ENCODE measurements around the gene FAR1. TPM values are rescaled to one million over a fixed set of nuclear protein-coding genes. Genes with fewer than 3 reads are reported as not detected.
"Not testable (repeated sequence)": the region's sequence is repeated elsewhere in the genome, so short reads cannot be mapped to it uniquely, and the experiment has no call there.

The FAR1 gene, protein sequence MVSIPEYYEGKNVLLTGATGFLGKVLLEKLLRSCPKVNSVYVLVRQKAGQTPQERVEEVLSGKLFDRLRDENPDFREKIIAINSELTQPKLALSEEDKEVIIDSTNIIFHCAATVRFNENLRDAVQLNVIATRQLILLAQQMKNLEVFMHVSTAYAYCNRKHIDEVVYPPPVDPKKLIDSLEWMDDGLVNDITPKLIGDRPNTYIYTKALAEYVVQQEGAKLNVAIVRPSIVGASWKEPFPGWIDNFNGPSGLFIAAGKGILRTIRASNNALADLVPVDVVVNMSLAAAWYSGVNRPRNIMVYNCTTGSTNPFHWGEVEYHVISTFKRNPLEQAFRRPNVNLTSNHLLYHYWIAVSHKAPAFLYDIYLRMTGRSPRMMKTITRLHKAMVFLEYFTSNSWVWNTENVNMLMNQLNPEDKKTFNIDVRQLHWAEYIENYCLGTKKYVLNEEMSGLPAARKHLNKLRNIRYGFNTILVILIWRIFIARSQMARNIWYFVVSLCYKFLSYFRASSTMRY
- 73.7 and 88.5 TPM in 2 replicates for total RNA-seq (2014; rRNA removed; shearing (Covaris generic))

DNA sequence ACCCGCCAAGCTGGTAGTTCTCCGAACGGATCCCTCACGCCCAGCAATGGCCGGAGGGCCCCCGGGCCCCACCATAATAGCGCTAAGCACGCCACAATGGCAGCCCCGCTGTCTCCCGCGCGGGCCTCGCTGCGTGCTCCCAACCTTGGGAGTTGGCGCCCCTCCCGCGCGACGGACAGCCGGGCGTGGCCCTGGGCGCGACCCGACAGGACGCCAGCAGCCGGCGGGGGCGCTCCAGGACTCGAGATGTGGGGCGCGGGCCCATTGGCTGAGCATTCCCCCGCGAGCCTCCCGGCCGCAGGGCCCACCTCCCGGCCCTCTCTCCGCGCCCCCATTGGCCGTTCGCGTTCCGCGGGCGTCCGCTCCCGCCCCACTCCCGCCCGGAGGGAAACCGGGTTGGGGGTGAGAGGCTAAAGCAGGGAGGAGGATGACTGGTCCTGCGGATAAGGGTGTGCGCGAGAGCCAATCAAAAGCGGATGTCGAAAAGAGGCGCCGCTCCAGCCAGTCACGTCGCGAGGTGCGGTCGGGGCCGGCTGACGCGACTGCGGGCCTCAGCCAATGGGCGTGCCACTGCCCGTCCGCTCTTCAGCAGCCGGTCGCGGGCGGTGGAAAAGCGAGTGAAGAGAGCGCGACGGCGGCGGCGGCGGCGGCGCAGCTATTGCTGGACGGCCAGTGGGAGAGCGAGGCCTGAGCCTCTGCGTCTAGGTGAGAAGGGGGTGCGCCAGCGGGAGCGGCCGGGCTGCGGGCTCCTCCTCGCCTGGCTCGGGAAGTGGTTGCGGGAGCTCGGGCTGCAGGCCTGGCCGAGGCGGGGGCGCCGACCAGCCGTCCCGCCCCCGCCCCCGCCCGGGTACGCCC, at the start of gene FAR1:
Gene FAR1 (plus strand): TSS at position 567 of the 855 bp plus-strand sequence. CDS start 26,098 bp downstream, outside the sequence.
- H3K36me3 ChIP-seq = peaks cover 3% of the 10 kb centered on the region
- H3K9me3 ChIP-seq (replicated peaks) = no peaks in the 10 kb centered on the region
- H3K4me3 ChIP-seq = peak within 1 kb of the TSS; percentile 90
- peaks cover 5% of the 10 kb centered on the region; the same call in 1 of the 2 replicates for H3K4me1 ChIP-seq
- DNase-seq = peak; percentile 99
- no peaks in the 10 kb centered on the region for H3K27me3 ChIP-seq
- H3K27ac ChIP-seq = peak within 1 kb of the TSS; percentile 78

DNA sequence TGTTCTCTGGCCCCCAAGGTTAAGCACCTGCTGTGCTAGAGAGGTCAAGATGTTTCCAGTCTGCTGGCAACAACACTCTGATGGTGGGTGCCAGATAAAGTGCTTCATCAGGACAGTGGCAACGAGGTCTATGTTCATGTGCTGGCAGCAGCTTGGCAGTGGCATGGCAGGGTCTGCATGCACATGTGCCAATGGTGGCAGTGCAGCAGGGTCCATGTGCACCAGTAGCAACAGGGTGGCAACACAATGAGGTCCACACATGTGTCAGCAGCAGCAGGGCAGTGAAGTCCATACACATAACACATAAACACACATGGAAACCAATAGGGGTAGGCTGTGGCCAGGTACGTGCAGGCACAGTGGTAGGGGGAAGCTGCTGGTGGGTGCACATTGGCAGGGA, 48.4 kb upstream of the FAR1 start:
- DNase-seq = no peak
- H3K4me1 ChIP-seq = no peaks in the 10 kb centered on the region
- no peak overlapping the region for H3K4me3 ChIP-seq
- H3K27me3 ChIP-seq = no peaks in the 10 kb centered on the region
- no peaks in the 10 kb centered on the region for H3K36me3 ChIP-seq
- H3K27ac ChIP-seq = no peak overlapping the region
- H3K9me3 ChIP-seq (replicated peaks) = peaks cover 9% of the 10 kb centered on the region; the same call in 1 of the 2 replicates

DNA sequence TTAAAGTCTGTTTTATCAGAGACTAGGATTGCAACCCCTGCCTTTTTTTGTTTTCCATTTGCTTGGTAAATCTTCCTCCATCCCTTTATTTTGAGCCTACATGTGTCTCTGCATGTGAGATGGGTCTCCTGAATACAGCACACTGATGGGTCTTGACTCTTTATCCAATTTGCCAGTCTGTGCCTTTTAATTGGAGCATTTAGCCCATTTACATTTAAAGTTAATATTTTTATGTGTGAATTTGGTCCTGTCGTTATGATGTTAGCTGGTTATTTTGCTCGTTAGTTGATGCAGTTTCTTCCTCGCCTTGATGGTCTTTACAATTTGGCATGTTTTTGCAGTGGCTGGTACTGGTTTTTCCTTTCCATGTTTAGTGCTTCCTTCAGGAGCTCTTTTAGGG, 41.6 kb upstream of the FAR1 start:
- H3K27ac ChIP-seq; H3K36me3 ChIP-seq; H3K4me1 ChIP-seq; H3K27me3 ChIP-seq; H3K4me3 ChIP-seq; DNase-seq; H3K9me3 ChIP-seq (replicated peaks): not testable (repeated sequence)

DNA sequence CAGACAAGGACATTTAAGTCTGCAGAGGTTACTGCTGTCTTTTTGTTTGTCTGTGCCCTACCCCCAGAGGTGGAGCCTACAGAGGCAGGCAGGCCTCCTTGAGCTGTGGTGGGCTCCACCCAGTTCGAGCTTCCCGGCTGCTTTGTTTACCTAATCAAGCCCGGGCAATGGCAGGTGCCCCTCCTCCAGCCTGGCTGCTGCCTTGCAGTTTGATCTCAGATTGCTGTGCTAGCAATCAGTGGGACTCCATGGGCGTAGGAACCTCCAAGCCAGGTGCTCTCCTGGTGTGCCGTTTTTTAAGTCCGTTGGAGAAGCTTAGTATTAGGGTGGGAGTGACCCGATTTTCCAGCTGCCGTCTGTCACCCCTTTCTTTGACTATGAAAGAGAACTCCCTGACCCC, 39.8 kb upstream of the FAR1 start:
- H3K9me3 ChIP-seq (replicated peaks); DNase-seq; H3K4me1 ChIP-seq; H3K27me3 ChIP-seq; H3K27ac ChIP-seq; H3K36me3 ChIP-seq; H3K4me3 ChIP-seq: not testable (repeated sequence)

DNA sequence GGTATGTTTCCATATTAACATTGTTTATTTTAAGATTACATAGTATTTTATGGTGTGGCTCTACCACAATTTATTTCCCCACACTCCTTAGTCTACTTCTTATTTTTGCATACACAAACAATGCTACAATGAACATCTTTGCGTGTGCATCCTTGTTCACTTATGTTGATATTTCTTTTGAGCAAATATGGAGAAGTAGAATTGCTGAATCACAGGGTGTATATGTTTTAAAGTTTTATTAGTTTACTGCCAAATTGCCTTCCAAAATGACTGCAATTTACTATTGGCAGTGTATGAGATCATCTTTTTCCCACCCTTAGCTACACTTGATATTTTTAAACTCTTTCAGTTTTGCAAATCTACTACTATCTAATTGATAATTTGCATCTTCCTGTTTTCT, 38.7 kb upstream of the FAR1 start:
- Histone ChIP-seq H3K9me3 (replicated peaks) (0 out of 2 replicates have a peak, but pooled peaks cover 3% of the 10 kb centered on the region), H3K27ac (no peak overlapping the region), H3K4me3 (no peak overlapping the region), H3K36me3 (no peaks in the 10 kb centered on the region), H3K4me1 (no peaks in the 10 kb centered on the region), H3K27me3 (no peaks in the 10 kb centered on the region)
- no peak for DNase-seq

DNA sequence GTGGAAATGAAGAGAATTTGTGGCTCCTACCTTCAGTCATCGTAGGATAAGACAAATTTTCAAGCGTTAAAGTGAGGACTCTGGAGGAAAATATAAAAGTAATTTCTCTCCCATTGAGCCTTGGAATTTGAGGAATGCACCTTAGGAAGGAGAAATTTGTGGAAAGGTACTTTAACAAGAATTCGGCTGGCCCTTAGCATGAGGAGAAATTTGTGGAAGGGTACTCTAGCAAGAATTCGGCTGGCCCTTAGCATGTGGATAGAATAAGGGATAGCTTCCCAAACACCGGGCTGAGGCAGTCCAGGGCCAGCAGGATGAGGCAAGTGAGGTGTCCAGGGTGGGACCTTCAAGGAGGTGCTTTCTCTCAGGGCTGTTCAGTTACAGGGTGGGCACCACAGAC, 33.2 kb upstream of the FAR1 start:
- Histone ChIP-seq H3K4me3 (no peak overlapping the region), H3K4me1 (no peaks in the 10 kb centered on the region), H3K36me3 (no peaks in the 10 kb centered on the region), H3K27me3 (no peaks in the 10 kb centered on the region; the same call in none of the 2 replicates), H3K27ac (no peak overlapping the region), H3K9me3 (replicated peaks) (peaks cover 7% of the 10 kb centered on the region)
- no peak for DNase-seq

DNA sequence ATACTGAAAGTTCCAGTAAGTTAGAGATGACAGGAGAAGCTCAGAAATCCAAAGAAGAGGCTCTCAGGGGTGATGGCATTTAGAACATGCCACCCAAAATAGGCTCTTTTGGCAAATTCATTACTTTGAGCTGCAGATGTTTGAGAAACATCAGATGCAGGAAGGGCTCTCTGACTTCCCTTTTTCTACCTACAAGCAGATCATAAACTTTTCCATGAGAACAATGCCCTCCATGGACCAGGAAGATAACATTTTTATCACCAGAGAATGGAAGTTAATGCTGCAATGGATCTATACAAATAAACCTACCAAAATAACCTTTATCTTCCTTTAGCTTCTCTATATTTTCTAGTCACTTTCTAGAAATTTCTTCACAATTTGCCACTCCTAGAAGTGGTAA, 32.7 kb upstream of the FAR1 start:
- Histone ChIP-seq H3K36me3 (no peaks in the 10 kb centered on the region), H3K4me1 (no peaks in the 10 kb centered on the region), H3K4me3 (no peak overlapping the region), H3K27me3 (no peaks in the 10 kb centered on the region; the same call in none of the 2 replicates), H3K27ac (no peak overlapping the region), H3K9me3 (replicated peaks) (peaks cover 7% of the 10 kb centered on the region)
- DNase-seq = no peak

DNA sequence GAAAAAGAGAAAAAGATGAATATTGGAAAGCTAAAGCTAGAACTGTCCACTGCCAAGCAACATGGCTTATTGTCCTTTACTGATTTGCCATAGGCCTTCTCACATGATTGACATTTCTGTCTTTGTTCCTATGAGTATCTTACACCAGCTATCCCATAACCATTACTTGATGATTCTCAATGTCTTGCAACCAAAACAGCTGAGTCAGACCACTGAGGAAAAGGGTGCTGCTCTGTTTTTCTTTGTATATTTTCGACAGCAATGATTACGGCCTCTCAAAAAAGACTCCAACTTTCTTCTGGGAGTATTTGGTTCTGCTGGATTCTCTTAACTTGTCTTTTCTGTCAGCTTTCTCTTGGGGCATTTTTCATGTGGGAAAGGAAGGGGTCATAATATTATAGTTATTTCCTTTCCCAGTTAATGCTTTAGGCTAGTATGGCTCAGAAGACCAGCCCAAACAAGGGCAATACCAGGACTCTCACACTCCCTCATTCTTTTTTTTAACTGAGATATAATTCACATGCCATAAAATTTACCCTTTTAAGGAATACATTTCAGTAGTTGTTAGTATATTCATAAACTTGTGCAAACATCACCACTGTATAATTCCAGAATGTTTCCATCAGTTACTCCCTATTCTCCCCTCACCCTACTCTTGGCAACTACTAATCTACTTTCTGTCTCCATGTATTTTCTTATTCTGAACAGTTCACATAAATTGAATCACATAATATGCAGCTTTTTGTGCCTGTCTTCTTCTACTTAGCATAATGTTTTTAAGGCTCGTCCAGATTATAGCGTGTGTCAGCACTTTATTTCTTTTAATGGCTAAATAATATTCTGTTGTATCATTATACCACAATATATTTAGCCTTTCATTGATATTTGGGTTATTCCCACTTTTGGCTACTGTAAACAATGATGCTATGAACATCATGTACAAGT, 31.1 kb upstream of the FAR1 start:
- no peak overlapping the region for H3K4me3 ChIP-seq
- H3K27ac ChIP-seq = no peak overlapping the region
- no peaks in the 10 kb centered on the region for H3K4me1 ChIP-seq
- no peak for DNase-seq
- H3K36me3 ChIP-seq = no peaks in the 10 kb centered on the region
- no peaks in the 10 kb centered on the region; the same call in none of the 2 replicates for H3K27me3 ChIP-seq
- H3K9me3 ChIP-seq (replicated peaks) = peaks cover 7% of the 10 kb centered on the region

DNA sequence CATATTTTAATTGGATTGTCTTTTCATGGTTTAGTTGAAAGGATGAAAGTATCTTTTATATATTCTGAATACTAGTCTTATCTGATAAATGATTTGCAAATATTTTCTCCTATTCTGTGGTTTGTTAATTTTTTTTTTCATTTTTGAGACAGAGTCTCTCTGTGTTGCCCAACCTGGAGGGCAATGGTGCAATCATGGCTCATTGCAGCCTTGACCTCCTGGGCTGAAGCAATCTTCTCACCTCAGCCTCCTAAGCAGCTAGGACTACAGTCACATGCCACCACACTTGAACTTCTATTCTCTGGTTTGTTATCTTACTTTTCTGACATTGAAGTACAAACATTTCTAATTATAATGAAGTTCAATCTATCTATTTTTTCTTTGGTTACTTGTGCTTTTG, 30.0 kb upstream of the FAR1 start:
- H3K4me1 ChIP-seq = no peaks in the 10 kb centered on the region
- peaks cover 3% of the 10 kb centered on the region for H3K27me3 ChIP-seq
- H3K36me3 ChIP-seq = no peaks in the 10 kb centered on the region
- no peak for DNase-seq
- H3K27ac ChIP-seq = no peak overlapping the region
- peaks cover 7% of the 10 kb centered on the region for H3K9me3 ChIP-seq (replicated peaks)
- no peak overlapping the region for H3K4me3 ChIP-seq

DNA sequence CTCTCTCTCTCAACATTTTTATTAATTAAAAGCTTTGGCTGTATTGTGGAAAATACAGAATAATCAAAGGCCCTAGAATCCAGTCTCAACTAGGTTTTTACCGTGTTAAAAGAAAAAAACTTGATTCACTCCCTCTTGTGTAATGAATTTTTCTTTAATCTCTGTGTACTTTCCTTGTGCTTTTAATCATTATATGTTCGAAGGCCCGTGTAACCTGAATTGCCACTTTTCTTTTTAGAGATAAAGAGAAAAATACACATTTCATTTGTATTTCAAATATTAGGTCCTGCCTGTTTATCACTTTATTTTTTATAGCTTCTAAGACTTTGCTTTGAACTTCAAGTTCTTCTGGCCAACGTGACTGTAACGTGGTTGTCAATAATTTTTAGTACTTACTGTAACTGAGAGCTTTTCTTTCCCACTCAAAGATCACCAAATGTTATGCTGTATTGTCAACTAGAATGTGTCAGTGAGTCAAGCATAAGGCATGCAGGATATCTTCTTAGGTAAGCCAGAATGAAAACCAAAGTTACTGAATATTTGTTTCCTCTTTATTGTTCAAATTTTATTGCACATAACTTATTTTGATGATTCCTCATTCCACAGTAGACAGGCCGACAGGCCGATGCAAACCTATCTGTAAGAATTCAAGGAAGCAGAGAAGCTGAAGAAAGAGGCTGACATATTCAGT, 23.3 kb upstream of the FAR1 start:
- Histone ChIP-seq H3K4me1 (no peaks in the 10 kb centered on the region), H3K9me3 (replicated peaks) (no peaks in the 10 kb centered on the region), H3K27ac (no peak overlapping the region), H3K36me3 (no peaks in the 10 kb centered on the region), H3K4me3 (no peak overlapping the region), H3K27me3 (0 out of 2 replicates have a peak, but pooled peaks cover 3% of the 10 kb centered on the region)
- DNase-seq = no peak

DNA sequence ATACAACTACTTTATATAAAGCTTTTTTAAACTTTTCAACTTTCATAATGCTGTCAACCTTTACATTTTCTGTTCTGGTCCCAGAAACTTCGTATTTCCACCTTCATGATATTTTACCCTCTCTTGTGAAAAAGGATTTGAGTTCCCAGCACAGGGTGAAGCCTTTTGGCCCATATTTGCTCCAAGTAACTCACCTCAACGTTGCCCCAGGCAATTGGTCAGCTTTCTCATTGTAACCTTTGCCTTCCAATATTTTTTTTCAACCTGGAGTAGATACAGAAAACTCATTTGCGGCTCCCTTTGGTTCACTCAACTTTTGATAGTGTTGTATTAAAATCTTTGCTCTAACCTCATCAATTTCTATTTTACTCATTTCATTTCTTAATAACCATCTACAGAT, 21.1 kb upstream of the FAR1 start:
- H3K27me3 ChIP-seq = 0 out of 2 replicates have a peak, but pooled peaks cover 3% of the 10 kb centered on the region
- H3K36me3 ChIP-seq = no peaks in the 10 kb centered on the region
- H3K27ac ChIP-seq = no peak overlapping the region
- no peak for DNase-seq
- no peak overlapping the region for H3K4me3 ChIP-seq
- no peaks in the 10 kb centered on the region for H3K9me3 ChIP-seq (replicated peaks)
- H3K4me1 ChIP-seq = no peaks in the 10 kb centered on the region

DNA sequence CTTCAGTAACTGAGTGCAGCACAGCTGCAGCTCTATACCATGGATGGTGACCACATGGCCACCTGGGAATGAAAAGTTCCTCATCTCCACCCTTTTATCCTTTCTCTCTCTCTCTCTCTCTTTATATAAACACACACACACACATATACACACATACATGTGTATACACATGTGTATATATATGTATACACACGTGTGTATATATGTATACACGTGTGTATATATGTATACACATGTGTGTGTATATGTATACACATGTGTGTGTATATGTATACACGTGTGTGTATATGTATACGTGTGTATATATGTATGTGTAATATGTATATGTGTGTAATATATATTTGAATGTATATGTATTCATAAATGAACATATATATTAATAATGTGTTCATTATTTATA, 18.8 kb upstream of the FAR1 start:
- H3K36me3 ChIP-seq = no peaks in the 10 kb centered on the region
- DNase-seq = no peak
- no peaks in the 10 kb centered on the region for H3K4me1 ChIP-seq
- no peak overlapping the region for H3K4me3 ChIP-seq
- no peaks in the 10 kb centered on the region for H3K9me3 ChIP-seq (replicated peaks)
- H3K27ac ChIP-seq = no peak overlapping the region
- no peaks in the 10 kb centered on the region for H3K27me3 ChIP-seq

DNA sequence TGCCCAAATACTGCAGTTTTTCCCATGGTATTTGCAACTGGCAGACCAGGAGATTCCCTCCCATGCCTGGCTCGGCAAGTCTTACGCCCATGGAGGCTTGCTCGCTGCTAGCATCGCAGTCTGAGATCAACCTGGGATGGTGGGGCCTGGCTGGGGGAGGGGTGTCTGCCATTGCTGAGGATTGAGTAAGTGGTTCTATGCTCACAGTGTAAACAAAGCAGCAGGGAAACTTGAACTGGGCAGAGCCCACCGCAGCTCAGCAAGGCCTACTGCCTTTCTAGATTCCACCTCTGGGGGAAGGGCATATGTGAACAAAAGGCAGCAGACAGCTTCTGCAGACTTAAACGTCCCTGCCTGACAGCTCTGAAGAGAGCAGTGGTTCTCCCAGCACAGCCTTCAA, 17.0 kb upstream of the FAR1 start:
- H3K9me3 ChIP-seq (replicated peaks); DNase-seq; H3K27ac ChIP-seq; H3K4me3 ChIP-seq; H3K36me3 ChIP-seq; H3K4me1 ChIP-seq; H3K27me3 ChIP-seq: not testable (repeated sequence)
